IPS-18a (cell line): ENCODE data around the gene MAP1B.

ENCODE experiments used
- H3K27ac ChIP-seq: one replicate; pipeline ENCODE4 v1.5.1; 2013; ENCODE audit warnings: low read length
- H3K27me3 ChIP-seq: one replicate; pipeline ENCODE4 v1.6.1; 2013; ENCODE audit warnings: mild to moderate bottlenecking, low read length; ENCODE audit not compliant: control insufficient read depth, insufficient read depth
- H3K36me3 ChIP-seq: one replicate; pipeline ENCODE4 v1.6.1; 2013; ENCODE audit warnings: low read depth, low read length; ENCODE audit not compliant: control insufficient read depth
- H3K4me1 ChIP-seq: one replicate; pipeline ENCODE4 v1.6.1; 2013; ENCODE audit warnings: low read depth, low read length; ENCODE audit not compliant: control insufficient read depth
- H3K4me3 ChIP-seq: one replicate; pipeline ENCODE4 v1.5.1; 2013; ENCODE audit warnings: low read length
- H3K9ac ChIP-seq: one replicate; pipeline ENCODE4 v1.6.1; 2013; ENCODE audit warnings: mild to moderate bottlenecking, low read length, moderate library complexity
- H3K9me3 ChIP-seq: one replicate; pipeline ENCODE4 v1.6.1; 2013; ENCODE audit warnings: low read depth, low read length; ENCODE audit not compliant: control insufficient read depth

MAP1B gene

GRCh38 chr5:72184408-72184807 is 77.1 kb downstream of the MAP1B start:
- Histone ChIP-seq H3K9me3 (no peaks in the 10 kb centered on the region), H3K36me3 (peaks cover 43% of the 10 kb centered on the region), H3K4me3 (no peak overlapping the region), H3K27ac (no peak overlapping the region), H3K4me1 (peaks cover 18% of the 10 kb centered on the region), H3K9ac (no peak overlapping the region), H3K27me3 (no peaks in the 10 kb centered on the region)

DNA sequence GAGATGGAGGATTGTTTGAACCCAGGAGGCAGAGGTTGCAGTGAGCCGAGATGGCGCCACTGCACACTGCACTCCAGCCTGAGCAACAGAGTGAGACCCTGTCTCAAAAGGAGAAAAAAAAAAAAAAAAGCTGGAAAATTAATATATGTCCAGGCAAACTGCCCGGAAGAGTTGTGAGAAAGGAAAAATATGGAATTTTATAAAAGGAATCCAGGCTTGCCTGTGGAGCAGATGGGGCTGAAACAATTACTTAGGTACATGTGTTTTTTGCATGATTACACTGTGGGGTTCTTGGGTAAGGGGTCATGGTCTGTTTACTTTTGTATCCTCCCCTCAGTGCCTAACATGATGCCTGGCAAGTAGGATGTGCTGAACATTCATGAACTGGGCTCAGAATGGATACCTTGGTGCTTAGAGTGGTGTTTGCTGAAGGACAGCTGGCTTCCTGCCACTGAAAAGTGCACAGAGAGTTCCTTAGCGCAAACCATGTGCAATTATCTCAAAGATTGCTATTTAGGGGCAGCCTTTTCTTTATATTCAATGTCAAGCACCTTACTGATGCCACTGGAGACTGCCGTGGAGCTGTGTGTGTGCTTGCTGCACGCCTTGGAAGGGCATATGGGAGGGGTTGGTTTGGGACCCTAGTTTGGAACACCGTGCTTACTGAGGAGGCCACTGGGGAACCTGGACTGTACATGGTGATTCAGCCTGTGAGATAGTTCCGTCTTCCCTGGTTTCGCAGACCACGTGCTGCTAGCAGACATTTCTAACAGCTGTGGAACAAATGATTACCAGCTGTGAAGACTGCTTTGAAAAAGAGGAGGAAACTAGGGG is 78.4 kb downstream of the MAP1B start:
- H3K27ac ChIP-seq = no peak overlapping the region
- peaks cover 47% of the 10 kb centered on the region for H3K36me3 ChIP-seq
- no peaks in the 10 kb centered on the region for H3K9me3 ChIP-seq
- H3K4me3 ChIP-seq = no peak overlapping the region
- no peak overlapping the region for H3K9ac ChIP-seq
- no peaks in the 10 kb centered on the region for H3K27me3 ChIP-seq
- peaks cover 14% of the 10 kb centered on the region for H3K4me1 ChIP-seq

- Histone ChIP-seq H3K27me3 (no peaks in the 10 kb centered on the region), H3K4me1 (peaks cover 9% of the 10 kb centered on the region), H3K27ac (no peak overlapping the region), H3K4me3 (no peak overlapping the region), H3K9ac (no peak overlapping the region), H3K9me3 (no peaks in the 10 kb centered on the region), H3K36me3 (peaks cover 58% of the 10 kb centered on the region)
Observed at GRCh38 chr5:72187388-72188075, 80.3 kb downstream of the MAP1B start.

DNA sequence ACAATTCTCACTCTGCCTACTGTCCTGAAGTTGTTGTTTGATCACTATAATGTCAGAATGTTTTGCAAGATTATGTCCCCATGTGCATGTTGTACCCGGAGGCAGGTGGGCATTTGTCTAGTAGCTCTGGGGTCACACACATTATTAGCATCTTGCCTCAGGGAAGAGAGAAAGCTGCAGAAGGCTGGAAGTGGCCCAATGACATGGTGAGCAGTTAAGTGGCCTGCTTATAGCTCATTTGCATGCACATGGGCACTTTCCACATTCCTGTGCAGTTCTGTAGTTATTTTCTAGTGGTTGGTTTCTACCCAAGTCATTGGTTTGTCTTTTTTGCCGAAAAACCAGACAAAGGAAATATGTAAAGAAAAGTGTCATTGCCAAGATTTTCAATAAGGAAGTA is 80.9 kb downstream of the MAP1B start:
- Histone ChIP-seq H3K4me3 (no peak overlapping the region), H3K9me3 (no peaks in the 10 kb centered on the region)

DNA sequence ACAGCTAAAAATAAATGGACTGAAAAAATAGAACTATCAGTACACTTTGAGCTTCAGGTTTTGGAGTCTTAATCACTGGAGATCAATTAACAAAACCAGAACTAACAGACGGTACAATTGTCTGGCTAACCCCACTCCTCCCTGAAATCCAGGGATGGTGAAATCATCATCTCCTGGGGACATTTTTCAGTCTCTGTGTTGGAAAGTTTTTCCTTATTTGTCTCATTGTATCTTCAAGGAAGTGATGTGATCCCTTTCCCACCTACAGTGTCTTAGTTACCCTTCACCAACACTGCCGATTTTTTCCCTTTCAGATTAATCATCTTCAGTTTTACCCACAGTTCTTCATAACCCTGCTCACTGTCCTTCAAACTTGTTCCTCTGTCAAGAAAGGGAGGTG is 81.9 kb downstream of the MAP1B start:
- no peaks in the 10 kb centered on the region for H3K27me3 ChIP-seq
- no peak overlapping the region for H3K4me3 ChIP-seq
- peaks cover 67% of the 10 kb centered on the region for H3K36me3 ChIP-seq
- no peak overlapping the region for H3K9ac ChIP-seq
- no peak overlapping the region for H3K27ac ChIP-seq
- H3K4me1 ChIP-seq = no peaks in the 10 kb centered on the region
- no peaks in the 10 kb centered on the region for H3K9me3 ChIP-seq

More for the DNA sequence above, 80.9 kb downstream of the MAP1B start:
- H3K4me1 ChIP-seq = peaks cover 3% of the 10 kb centered on the region
- H3K9ac ChIP-seq = no peak overlapping the region
- no peak overlapping the region for H3K27ac ChIP-seq
- no peaks in the 10 kb centered on the region for H3K27me3 ChIP-seq
- H3K36me3 ChIP-seq = peaks cover 62% of the 10 kb centered on the region

- H3K9ac ChIP-seq = no peak overlapping the region
- no peaks in the 10 kb centered on the region for H3K4me1 ChIP-seq
- no peak overlapping the region for H3K4me3 ChIP-seq
- peaks cover 78% of the 10 kb centered on the region for H3K36me3 ChIP-seq
- H3K27ac ChIP-seq = no peak overlapping the region
- no peaks in the 10 kb centered on the region for H3K27me3 ChIP-seq
- no peaks in the 10 kb centered on the region for H3K9me3 ChIP-seq
Observed at GRCh38 chr5:72191404-72191803, 84.1 kb downstream of the MAP1B start.

- H3K4me1 ChIP-seq = no peaks in the 10 kb centered on the region
- H3K27ac ChIP-seq = no peak overlapping the region
- peaks cover 84% of the 10 kb centered on the region for H3K36me3 ChIP-seq
- H3K27me3 ChIP-seq = no peaks in the 10 kb centered on the region
- no peaks in the 10 kb centered on the region for H3K9me3 ChIP-seq
- H3K4me3 ChIP-seq = no peak overlapping the region
- H3K9ac ChIP-seq = no peak overlapping the region
Observed at GRCh38 chr5:72194846-72195245, 87.6 kb downstream of the MAP1B start.

GRCh38 chr5:72195581-72195980 is 88.3 kb downstream of the MAP1B start:
- Histone ChIP-seq H3K36me3 (peaks cover 88% of the 10 kb centered on the region), H3K27me3 (no peaks in the 10 kb centered on the region), H3K9me3 (no peaks in the 10 kb centered on the region)

DNA sequence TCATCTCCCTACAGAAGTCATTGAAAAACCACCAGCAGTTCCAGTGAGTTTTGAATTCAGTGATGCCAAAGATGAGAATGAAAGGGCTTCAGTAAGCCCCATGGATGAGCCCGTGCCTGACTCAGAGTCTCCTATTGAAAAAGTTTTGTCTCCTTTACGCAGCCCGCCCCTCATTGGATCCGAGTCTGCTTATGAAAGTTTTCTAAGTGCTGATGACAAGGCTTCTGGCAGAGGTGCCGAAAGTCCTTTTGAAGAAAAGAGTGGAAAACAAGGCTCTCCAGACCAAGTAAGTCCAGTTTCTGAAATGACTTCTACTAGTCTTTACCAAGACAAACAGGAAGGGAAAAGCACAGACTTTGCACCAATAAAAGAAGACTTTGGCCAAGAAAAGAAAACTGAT is 90.1 kb downstream of the MAP1B start:
- H3K36me3 ChIP-seq = peaks cover 77% of the 10 kb centered on the region
- no peak overlapping the region for H3K9ac ChIP-seq
- no peak overlapping the region for H3K4me3 ChIP-seq
- H3K27ac ChIP-seq = no peak overlapping the region
- no peaks in the 10 kb centered on the region for H3K9me3 ChIP-seq
- H3K27me3 ChIP-seq = no peaks in the 10 kb centered on the region
- no peaks in the 10 kb centered on the region for H3K4me1 ChIP-seq

More at GRCh38 chr5:72195581-72195980, 88.3 kb downstream of the MAP1B start:
- no peak overlapping the region for H3K4me3 ChIP-seq
- no peak overlapping the region for H3K9ac ChIP-seq
- no peak overlapping the region for H3K27ac ChIP-seq
- H3K4me1 ChIP-seq = no peaks in the 10 kb centered on the region

DNA sequence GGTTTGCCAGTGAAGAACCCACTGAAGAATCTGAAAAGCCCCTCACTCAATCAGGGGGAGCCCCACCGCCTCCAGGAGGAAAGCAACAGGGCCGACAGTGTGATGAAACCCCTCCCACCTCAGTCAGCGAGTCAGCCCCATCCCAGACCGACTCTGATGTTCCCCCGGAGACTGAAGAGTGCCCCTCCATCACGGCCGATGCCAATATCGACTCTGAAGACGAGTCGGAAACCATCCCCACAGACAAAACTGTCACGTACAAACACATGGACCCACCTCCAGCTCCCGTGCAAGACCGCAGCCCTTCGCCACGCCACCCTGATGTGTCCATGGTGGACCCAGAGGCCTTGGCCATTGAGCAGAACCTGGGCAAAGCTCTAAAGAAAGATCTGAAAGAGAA is 92.4 kb downstream of the MAP1B start:
- no peaks in the 10 kb centered on the region for H3K9me3 ChIP-seq
- no peaks in the 10 kb centered on the region for H3K27me3 ChIP-seq
- no peak overlapping the region for H3K9ac ChIP-seq
- H3K27ac ChIP-seq = no peak overlapping the region
- H3K4me3 ChIP-seq = no peak overlapping the region
- no peaks in the 10 kb centered on the region for H3K4me1 ChIP-seq
- peaks cover 78% of the 10 kb centered on the region for H3K36me3 ChIP-seq

GRCh38 chr5:72202331-72202825 is 95.1 kb downstream of the MAP1B start:
- Histone ChIP-seq H3K4me3 (no peak overlapping the region), H3K27ac (no peak overlapping the region), H3K36me3 (peaks cover 76% of the 10 kb centered on the region), H3K27me3 (no peaks in the 10 kb centered on the region), H3K9ac (no peak overlapping the region), H3K4me1 (no peaks in the 10 kb centered on the region), H3K9me3 (no peaks in the 10 kb centered on the region)
